Endothelial cell (in vitro differentiated cells): Measurements from ENCODE around the gene GRID1. TPM values are rescaled to one million over a fixed set of nuclear protein-coding genes. Genes with fewer than 3 reads are reported as not detected.

Experiments used
- DNase-seq: peaks from one replicate; pipeline ENCODE4 v3.0.0; 2021; ENCODE audit warnings: low spot score
- H3K27ac Mint-ChIP-seq: one replicate; pipeline ENCODE4 v1.8.0; 2021; ENCODE audit warnings: mixed read lengths, inconsistent platforms; ENCODE audit not compliant: unreplicated experiment
- H3K27me3 Mint-ChIP-seq: one replicate; pipeline ENCODE4 v1.8.0; 2021; ENCODE audit warnings: mild to moderate bottlenecking, moderate library complexity, mixed read lengths, inconsistent platforms; ENCODE audit not compliant: unreplicated experiment
- H3K36me3 Mint-ChIP-seq: one replicate; pipeline ENCODE4 v1.8.0; 2021; ENCODE audit warnings: mild to moderate bottlenecking, low read depth, mixed read lengths, inconsistent platforms; ENCODE audit not compliant: unreplicated experiment
- H3K4me1 Mint-ChIP-seq: one replicate; pipeline ENCODE4 v1.8.0; 2021; ENCODE audit warnings: mild to moderate bottlenecking, mixed read lengths, inconsistent platforms; ENCODE audit not compliant: unreplicated experiment
- H3K4me3 Mint-ChIP-seq: one replicate; pipeline ENCODE4 v1.8.0; 2021; ENCODE audit warnings: mild to moderate bottlenecking, mixed read lengths, inconsistent platforms; ENCODE audit not compliant: unreplicated experiment
- H3K9me3 Mint-ChIP-seq: one replicate; pipeline ENCODE4 v1.8.0; 2021; ENCODE audit warnings: mixed read lengths, inconsistent platforms; ENCODE audit not compliant: unreplicated experiment
- total RNA-seq: library from RNA; stranded (reverse); fragmentation: NEBNext Ultra II Directional; extraction: Animal tissue kit (Norgen Biotek cat#: 25700); gene quantifications from one replicate; pipeline ENCODE4 v1.2.1, GENCODE V29; 2021; ENCODE audit not compliant: unreplicated experiment
- TF ChIP-seq, protein P1 (sequence below): fragments of 200-600 bp; sonication (generic); IDR thresholded peaks from one replicate; pipeline ENCODE4 v1.5.0; 2021; ENCODE audit warnings: antibody characterized with exemption; ENCODE audit not compliant: unreplicated experiment

Gene GRID1
- total RNA-seq, 1 donor from 2014 or later = 0.26 TPM

DNA sequence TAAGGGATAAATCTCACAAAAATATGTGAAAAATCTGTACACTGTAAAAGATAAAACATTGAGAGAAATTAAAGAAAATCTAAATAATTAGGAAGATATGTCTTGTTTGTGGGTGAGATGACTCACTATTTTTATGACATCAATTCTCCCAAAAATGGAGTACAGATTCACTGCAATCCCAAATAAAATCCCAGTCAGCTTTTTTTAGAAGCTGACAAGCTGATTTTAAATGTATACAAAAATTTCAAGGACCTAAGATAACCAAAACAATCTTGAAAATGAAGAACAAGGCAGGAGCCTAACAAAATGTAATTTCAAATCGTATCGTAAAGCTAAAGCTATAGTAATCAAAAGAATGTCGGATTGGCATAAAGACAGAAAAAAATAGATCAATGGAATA, 458.1 kb downstream of the GRID1 start:
- H3K4me3 Mint-ChIP-seq = no peak overlapping the region
- no peaks in the 10 kb centered on the region for H3K9me3 Mint-ChIP-seq
- H3K36me3 Mint-ChIP-seq = no peaks in the 10 kb centered on the region
- peaks cover 3% of the 10 kb centered on the region for H3K27me3 Mint-ChIP-seq
- TF ChIP-seq, protein P1, sequence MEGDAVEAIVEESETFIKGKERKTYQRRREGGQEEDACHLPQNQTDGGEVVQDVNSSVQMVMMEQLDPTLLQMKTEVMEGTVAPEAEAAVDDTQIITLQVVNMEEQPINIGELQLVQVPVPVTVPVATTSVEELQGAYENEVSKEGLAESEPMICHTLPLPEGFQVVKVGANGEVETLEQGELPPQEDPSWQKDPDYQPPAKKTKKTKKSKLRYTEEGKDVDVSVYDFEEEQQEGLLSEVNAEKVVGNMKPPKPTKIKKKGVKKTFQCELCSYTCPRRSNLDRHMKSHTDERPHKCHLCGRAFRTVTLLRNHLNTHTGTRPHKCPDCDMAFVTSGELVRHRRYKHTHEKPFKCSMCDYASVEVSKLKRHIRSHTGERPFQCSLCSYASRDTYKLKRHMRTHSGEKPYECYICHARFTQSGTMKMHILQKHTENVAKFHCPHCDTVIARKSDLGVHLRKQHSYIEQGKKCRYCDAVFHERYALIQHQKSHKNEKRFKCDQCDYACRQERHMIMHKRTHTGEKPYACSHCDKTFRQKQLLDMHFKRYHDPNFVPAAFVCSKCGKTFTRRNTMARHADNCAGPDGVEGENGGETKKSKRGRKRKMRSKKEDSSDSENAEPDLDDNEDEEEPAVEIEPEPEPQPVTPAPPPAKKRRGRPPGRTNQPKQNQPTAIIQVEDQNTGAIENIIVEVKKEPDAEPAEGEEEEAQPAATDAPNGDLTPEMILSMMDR = no peak
- H3K27ac Mint-ChIP-seq = no peak overlapping the region
- DNase-seq = no peak
- H3K4me1 Mint-ChIP-seq = no peaks in the 10 kb centered on the region

DNA sequence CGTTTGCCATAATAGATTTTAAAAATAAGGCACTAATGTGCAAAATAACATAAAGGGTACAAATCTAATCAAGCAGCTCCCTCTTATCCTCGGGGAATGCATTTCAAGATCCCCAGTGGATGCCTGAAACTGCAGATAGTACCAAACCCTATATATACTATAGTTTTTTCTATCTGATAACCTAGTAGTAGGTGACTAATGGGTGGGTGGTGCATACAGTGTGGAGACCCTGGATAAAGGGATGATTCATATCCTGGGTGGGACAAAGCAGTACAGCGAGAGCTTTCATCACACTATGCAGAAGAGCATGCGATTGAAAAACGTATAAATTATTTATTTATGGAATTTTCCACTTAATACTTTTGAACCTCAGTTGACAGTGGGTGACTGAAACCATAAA, 464.5 kb downstream of the GRID1 start:
- TF ChIP-seq, protein P1 = no peak
- no peak overlapping the region for H3K4me3 Mint-ChIP-seq
- DNase-seq = no peak
- H3K27me3 Mint-ChIP-seq = no peaks in the 10 kb centered on the region
- H3K36me3 Mint-ChIP-seq = no peaks in the 10 kb centered on the region
- no peaks in the 10 kb centered on the region for H3K9me3 Mint-ChIP-seq
- H3K4me1 Mint-ChIP-seq = no peaks in the 10 kb centered on the region
- H3K27ac Mint-ChIP-seq = no peak overlapping the region

DNA sequence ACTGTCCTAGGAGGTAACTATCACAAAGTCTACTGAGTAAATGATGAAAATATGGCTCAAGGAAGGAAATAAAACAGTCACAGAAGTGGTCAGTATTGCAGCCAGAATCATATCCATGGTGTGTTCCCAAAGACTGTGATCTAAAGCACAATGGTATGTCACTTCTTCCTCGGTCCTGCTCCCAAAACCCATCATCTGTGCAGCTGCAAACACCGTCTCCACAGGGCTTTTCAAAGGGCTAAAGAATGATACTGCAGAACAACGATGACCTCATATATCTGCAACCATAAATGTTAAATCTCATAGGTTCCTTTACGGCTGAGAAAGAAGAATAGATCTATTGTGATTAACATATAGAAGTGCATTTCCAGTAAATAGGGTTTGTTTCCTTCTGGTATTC, 465.0 kb downstream of the GRID1 start:
- Mint-ChIP-seq H3K4me1 (no peaks in the 10 kb centered on the region), H3K4me3 (no peak overlapping the region), H3K9me3 (no peaks in the 10 kb centered on the region), H3K27ac (no peak overlapping the region), H3K27me3 (no peaks in the 10 kb centered on the region), H3K36me3 (no peaks in the 10 kb centered on the region)
- no peak for DNase-seq
- TF ChIP-seq, protein P1 = no peak

DNA sequence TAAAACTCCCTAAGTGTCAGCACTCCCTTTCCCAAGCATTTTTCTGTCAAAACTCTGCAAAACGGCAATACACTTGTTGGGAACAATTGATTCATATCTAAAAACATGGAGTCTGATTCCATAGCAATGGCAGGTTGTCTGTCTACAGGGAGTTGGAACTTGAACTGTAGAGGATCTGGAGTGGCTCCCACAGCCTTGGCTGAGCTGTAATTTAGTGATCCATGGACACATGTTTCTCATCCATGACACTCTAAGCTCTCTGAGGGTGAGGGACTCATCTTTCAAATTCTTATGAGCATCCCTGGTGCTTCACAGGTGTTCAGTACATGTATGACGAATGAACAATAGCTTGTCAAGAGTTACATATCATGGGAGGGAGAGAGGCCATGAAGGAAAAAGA, 466.1 kb downstream of the GRID1 start:
- Mint-ChIP-seq H3K4me3 (no peak overlapping the region), H3K4me1 (no peaks in the 10 kb centered on the region), H3K36me3 (no peaks in the 10 kb centered on the region), H3K27me3 (no peaks in the 10 kb centered on the region), H3K9me3 (no peaks in the 10 kb centered on the region), H3K27ac (no peak overlapping the region)
- TF ChIP-seq, protein P1 = no peak
- DNase-seq = no peak

DNA sequence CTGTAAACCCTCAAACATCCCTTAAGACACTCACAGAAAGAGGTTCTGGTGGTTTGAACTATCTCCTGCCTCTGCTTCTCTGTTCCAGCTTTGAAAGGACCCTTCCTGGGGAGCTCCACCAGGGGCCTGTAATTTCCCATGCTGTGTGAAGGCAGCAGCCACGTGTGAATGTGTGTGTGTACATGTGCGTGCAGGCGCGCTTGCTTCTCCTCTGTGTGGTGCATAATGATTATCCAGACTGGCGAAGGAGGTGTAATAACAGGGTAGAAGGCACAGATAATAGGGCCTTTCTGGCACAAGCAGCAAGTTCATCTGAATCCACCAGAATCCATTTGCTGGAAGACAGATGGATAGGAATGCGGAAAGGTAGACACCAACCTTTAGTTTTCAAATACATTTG, 466.5 kb downstream of the GRID1 start:
- Mint-ChIP-seq H3K4me1 (no peaks in the 10 kb centered on the region), H3K27me3 (no peaks in the 10 kb centered on the region), H3K9me3 (no peaks in the 10 kb centered on the region), H3K36me3 (no peaks in the 10 kb centered on the region), H3K4me3 (no peak overlapping the region), H3K27ac (no peak overlapping the region)
- TF ChIP-seq, protein P1 = no peak
- no peak for DNase-seq
